ENCODE data around the gene TSPAN9. TPM values are rescaled to one million over a fixed set of nuclear protein-coding genes. Genes with fewer than 3 reads are reported as not detected.

TSPAN9 gene
- total RNA-seq, 4 donors from 2014 or later, result 27.9 to 49.1 (median 42.0) TPM

- no peak for DNase-seq (ENCODE audit: low spot score in 2 of 2)
- intact Hi-C loops (cut with DNase I; ENCODE audit: low total_unique reads), result no loop called here
- no peak overlapping the region for H3K4me3 ChIP-seq (ENCODE audit: low read depth, poor library complexity, severe bottlenecking)
- TF ChIP-seq, protein P1, sequence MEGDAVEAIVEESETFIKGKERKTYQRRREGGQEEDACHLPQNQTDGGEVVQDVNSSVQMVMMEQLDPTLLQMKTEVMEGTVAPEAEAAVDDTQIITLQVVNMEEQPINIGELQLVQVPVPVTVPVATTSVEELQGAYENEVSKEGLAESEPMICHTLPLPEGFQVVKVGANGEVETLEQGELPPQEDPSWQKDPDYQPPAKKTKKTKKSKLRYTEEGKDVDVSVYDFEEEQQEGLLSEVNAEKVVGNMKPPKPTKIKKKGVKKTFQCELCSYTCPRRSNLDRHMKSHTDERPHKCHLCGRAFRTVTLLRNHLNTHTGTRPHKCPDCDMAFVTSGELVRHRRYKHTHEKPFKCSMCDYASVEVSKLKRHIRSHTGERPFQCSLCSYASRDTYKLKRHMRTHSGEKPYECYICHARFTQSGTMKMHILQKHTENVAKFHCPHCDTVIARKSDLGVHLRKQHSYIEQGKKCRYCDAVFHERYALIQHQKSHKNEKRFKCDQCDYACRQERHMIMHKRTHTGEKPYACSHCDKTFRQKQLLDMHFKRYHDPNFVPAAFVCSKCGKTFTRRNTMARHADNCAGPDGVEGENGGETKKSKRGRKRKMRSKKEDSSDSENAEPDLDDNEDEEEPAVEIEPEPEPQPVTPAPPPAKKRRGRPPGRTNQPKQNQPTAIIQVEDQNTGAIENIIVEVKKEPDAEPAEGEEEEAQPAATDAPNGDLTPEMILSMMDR (IDR thresholded peaks at IDR 0.05), result no peak
- no peak for TF ChIP-seq POLR2A (IDR thresholded peaks at IDR 0.05)
- WGBS, 2 donors, result 79 to 81% methylated on average over 13 of the region's 13 CpGs
Measured at GRCh38 chr12:3317841-3318501, 240.8 kb downstream of the TSPAN9 start.

DNA sequence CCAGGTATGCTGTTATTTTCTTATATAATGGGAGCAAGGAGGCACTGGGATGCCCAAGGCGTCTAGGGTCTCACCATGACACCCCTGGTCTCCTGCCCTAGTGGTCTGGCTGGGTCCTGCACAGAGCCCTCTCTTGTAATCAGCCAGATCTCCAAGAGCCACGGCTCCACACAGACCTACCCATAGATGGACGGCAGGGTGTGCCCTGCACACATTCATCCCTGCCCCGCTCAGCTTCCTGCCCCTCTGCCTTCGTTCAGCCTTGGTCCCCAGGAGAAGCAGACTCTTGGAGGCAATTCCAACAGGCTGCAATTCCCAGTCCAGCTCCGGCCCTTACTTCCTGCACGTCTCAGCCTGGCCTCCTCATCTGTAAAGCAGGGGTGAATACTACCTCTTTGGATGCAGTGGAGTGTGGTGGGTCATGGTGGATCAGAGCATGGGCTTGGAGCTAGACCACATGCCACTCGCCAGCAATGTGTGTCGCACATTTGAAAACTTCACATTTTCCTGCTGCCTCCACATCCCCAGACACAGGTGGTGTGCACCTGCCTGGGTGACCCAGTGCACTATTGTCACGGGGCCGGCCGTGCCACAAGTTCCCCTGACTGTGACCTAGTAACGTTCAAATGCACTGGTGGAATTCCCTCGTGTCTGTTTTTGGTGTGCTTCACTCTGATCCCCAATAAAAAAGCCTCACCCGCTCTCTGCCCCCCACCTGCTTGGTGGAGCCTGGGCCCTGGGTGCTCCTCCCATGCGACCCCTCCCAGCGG lies 242.7 kb downstream of the TSPAN9 start:
- intact Hi-C loops (cut with DNase I; ENCODE audit: low total_unique reads), result no loop called here
- no peak for TF ChIP-seq POLR2A (IDR thresholded peaks at IDR 0.05)

GRCh38 chr12:3320881-3321509 lies 243.8 kb downstream of the TSPAN9 start:
- DNase-seq (ENCODE audit: low spot score in 2 of 2), result no peak
- intact Hi-C loops (cut with DNase I; ENCODE audit: low total_unique reads), result no loop called here
- no peak for TF ChIP-seq POLR2A (IDR thresholded peaks at IDR 0.05)
- TF ChIP-seq, protein P1 (IDR thresholded peaks at IDR 0.05), result no peak

More for the DNA sequence above, 242.7 kb downstream of the TSPAN9 start:
- WGBS, 2 donors, result 87 to 88% methylated on average over 16 to 17 of the region's 17 CpGs
- no peak for DNase-seq (ENCODE audit: low spot score in 2 of 2)
- no peak overlapping the region for H3K4me3 ChIP-seq (ENCODE audit: low read depth, poor library complexity, severe bottlenecking)

GRCh38 chr12:3321881-3322280 lies 244.7 kb downstream of the TSPAN9 start:
- TF ChIP-seq, protein P1 (IDR thresholded peaks at IDR 0.05), result no peak
- TF ChIP-seq POLR2A (IDR thresholded peaks at IDR 0.05), result no peak
- DNase-seq (ENCODE audit: low spot score in 2 of 2), result no peak
- no peak overlapping the region for H3K4me3 ChIP-seq (ENCODE audit: low read depth, poor library complexity, severe bottlenecking)
- intact Hi-C loops (cut with DNase I; ENCODE audit: low total_unique reads), result no loop called here
- WGBS, 2 donors, result 93 to 94% methylated on average over 2 of the region's 2 CpGs

More at GRCh38 chr12:3320881-3321509, 243.8 kb downstream of the TSPAN9 start:
- H3K4me3 ChIP-seq (ENCODE audit: low read depth, poor library complexity, severe bottlenecking), result no peak overlapping the region
- 86 to 91% methylated on average over 13 to 17 of the region's 17 CpGs for WGBS, 2 donors

DNA sequence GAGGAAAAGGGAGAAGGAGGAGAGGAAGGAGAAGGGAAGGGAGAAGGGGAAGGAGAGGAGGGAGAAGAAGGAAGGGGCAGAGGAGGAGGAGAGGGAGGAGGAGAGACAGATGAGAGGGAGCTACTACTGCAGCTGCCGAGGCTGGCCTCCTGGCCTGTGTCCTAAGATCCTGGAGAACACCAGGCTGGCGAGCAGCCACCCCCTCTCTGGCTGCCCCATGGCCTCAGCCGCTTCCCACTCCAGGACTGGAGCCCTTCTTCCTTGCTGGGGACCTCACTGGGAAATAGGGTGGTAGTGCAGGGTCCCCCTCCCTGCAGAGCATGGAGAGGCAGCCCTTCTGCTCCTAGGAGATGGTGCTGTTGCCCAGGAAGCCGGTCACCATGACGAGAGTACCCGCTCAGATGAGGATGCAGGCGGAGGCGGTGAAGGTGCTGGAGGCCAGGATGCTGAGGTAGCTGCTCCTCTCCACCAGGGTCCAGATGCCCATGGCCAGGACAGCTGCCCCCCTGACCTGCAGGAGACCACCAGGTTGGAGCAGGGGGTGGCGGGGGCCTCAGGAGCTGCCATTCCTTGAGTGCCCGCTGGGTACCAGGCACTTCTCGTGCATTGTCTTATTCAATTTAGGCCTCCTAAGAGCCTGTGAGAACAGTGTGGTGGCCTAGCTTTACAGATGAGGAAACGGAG lies 246.0 kb downstream of the TSPAN9 start:
- TF ChIP-seq POLR2A (IDR thresholded peaks at IDR 0.05), result no peak
- TF ChIP-seq, protein P1 (IDR thresholded peaks at IDR 0.05), result no peak
- H3K4me3 ChIP-seq (ENCODE audit: low read depth, poor library complexity, severe bottlenecking), result no peak overlapping the region
- intact Hi-C loops (cut with DNase I; ENCODE audit: low total_unique reads), result no loop called here
- DNase-seq (ENCODE audit: low spot score in 2 of 2), result no peak
- WGBS, 2 donors, result 85 to 86% methylated on average over 9 to 12 of the region's 12 CpGs

All from lower leg skin (tissue), 4 donors.